Parietal lobe (tissue), 1 donor: ENCODE measurements around the gene PAXIP1. TPM values are rescaled to one million over a fixed set of nuclear protein-coding genes. Genes with fewer than 3 reads are reported as not detected.

ENCODE experiments used
- total RNA-seq: library from RNA; depleted of rRNA; stranded (reverse); fragments of >200 nt; gene quantifications from one replicate; pipeline ENCODE4 v1.2.3, GENCODE V29; 2014

Gene PAXIP1
- 23.2 TPM for total RNA-seq

GRCh38 chr7:155003092-155003375 lies at the start of gene PAXIP1:
TSS of gene PAXIP1 (minus strand) at chr7:155003124. CDS start at chr7:155002929, 195 bp downstream.

Other genes with a start within 250 kb of the PAXIP1 start
- gene HTR5A, start 67.2 kb upstream of the PAXIP1 start, total RNA-seq: 0.94 TPM